MM.1S (cell line): Measurements from ENCODE around the gene TTLL10.

Source experiments
- DNase-seq: peaks from one replicate; pipeline ENCODE4 v3.0.0-alpha.2; 2015
- H2AFZ ChIP-seq: fragments of 300-600 bp; sonication (generic); 2 replicates; pipeline ENCODE4 v1.6.0; 2016; ENCODE audit warnings: antibody characterized with exemption, low read length
- H3F3A ChIP-seq: fragments of 300-600 bp; sonication (generic); 2 replicates; pipeline ENCODE4 v1.6.1; 2016; ENCODE audit warnings: mild to moderate bottlenecking, antibody characterized with exemption, low read length, moderate library complexity, mixed read lengths; ENCODE audit not compliant: insufficient read depth
- H3K27ac ChIP-seq: fragments of 300-600 bp; sonication (generic); 2 replicates; pipeline ENCODE4 v1.5.1; 2016; ENCODE audit warnings: mild to moderate bottlenecking, low read length
- H3K27me3 ChIP-seq: fragments of 300-600 bp; sonication (generic); replicated peaks from 2 replicates; pipeline ENCODE4 v1.6.0; 2016; ENCODE audit warnings: low read length; ENCODE audit not compliant: insufficient read depth
- H3K36me3 ChIP-seq: fragments of 300-600 bp; sonication (generic); replicated peaks from 2 replicates; pipeline ENCODE4 v1.6.1; 2016; ENCODE audit warnings: mild to moderate bottlenecking, low read length, mixed read lengths; ENCODE audit not compliant: insufficient read depth
- H3K4me1 ChIP-seq: fragments of 300-600 bp; sonication (generic); 2 replicates; pipeline ENCODE4 v1.6.1; 2016; ENCODE audit warnings: low read length, mixed read lengths
- H3K4me2 ChIP-seq: fragments of 300-600 bp; sonication (generic); 2 replicates; pipeline ENCODE4 v1.6.0; 2016; ENCODE audit warnings: low read depth, low read length
- H3K4me3 ChIP-seq: fragments of 300-600 bp; sonication (generic); 2 replicates; pipeline ENCODE4 v1.5.1; 2016; ENCODE audit warnings: low read length, mixed read lengths
- H3K79me2 ChIP-seq: fragments of 300-600 bp; sonication (generic); 2 replicates; pipeline ENCODE4 v1.6.1; 2016; ENCODE audit warnings: mixed run types, low read length, mixed read lengths
- H3K9ac ChIP-seq: fragments of 300-600 bp; sonication (generic); 2 replicates; pipeline ENCODE4 v1.6.1; 2016; ENCODE audit warnings: low read length, mixed read lengths
- H3K9me2 ChIP-seq: fragments of 300-600 bp; sonication (generic); replicated peaks from 2 replicates; pipeline ENCODE4 v1.6.1; 2016; ENCODE audit warnings: mild to moderate bottlenecking, low read length, mixed read lengths; ENCODE audit not compliant: insufficient read depth
- H3K9me3 ChIP-seq: fragments of 300-600 bp; sonication (generic); replicated peaks from 2 replicates; pipeline ENCODE4 v1.6.1; 2016; ENCODE audit warnings: mild to moderate bottlenecking, low read length, mixed read lengths; ENCODE audit not compliant: insufficient read depth
- H4K20me1 ChIP-seq: fragments of 300-600 bp; sonication (generic); 2 replicates; pipeline ENCODE4 v1.6.1; 2016; ENCODE audit warnings: mild to moderate bottlenecking, low read length, moderate library complexity, mixed read lengths; ENCODE audit not compliant: insufficient read depth
- EZH2 ChIP-seq: fragments of 300-600 bp; sonication (generic); optimal IDR thresholded peaks from 2 replicates; pipeline ENCODE3; 2017; ENCODE audit warnings: low read depth, mild to moderate bottlenecking, antibody characterized with exemption, low read length, mixed read lengths
- EZH2phosphoT487 ChIP-seq: fragments of 300-600 bp; sonication (generic); IDR thresholded peaks from 2 replicates; pipeline ENCODE4 v1.6.1; 2018; ENCODE audit warnings: antibody characterized with exemption, low read length
- TF ChIP-seq, protein P1 (sequence below): fragments of 300-600 bp; sonication (generic); IDR thresholded peaks from 2 replicates; pipeline ENCODE4 v1.5.1; 2016; ENCODE audit warnings: antibody characterized with exemption, low read length, mixed read lengths

Gene TTLL10

DNA sequence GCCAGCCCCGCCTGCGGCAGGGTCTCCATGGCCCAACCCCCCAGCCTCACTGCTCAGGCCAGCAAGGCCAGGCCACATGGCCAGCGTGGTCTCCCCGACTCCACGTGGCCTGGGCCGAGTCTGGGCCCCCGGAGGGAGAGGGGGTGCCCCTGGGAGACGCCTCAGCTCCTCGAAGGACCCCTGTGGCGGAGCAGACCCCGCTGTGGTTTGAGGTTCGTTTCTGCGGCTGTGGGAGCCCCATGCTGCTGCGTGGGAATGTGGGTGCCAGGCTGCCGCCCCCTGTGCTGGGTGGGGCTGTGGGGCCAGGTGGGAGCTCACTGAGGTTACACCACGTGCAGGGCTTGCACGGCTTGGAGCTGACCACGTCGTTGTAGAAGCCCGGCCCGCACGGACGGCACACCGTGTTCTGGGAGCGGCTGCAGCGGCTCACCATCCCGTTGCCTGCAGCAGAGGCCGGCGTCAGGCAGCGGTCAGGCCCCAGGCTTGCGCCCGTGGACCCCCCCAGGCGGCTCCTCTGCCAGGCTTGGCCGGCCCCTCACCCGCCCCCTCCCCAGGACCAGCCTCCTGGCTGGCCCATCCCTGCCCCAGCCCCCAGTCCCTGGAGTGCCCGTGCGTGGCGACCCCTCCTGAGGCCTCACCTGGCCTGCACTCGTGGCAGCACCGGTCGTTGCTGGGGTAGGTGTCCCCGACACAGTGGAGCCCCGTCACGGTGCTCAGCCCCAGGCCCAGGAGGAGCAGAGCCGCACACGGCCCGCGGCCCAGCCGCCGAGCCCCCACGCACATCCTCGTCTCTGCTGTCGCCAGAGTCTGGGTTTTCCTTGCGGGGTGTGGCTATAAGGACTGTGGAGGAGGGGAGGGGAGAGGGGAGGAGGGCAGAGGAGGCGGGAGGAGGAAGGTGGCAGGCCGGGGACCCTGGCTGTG is 39.9 kb downstream of the TTLL10 start, which contains the start of gene TNFRSF4:
TNFRSF4 (minus strand) TSS at position 809 of the 921 bp plus-strand sequence; CDS start at position 783, 26 bp downstream.
- no peak within 1 kb of the TSS for H3K4me2 ChIP-seq
- H3K9me2 ChIP-seq = no peaks in the 10 kb centered on the region
- H3K27me3 ChIP-seq = peaks cover 38% of the 10 kb centered on the region
- H3K9ac ChIP-seq = no peak within 1 kb of the TSS
- no peak within 1 kb of the TSS for H2AFZ ChIP-seq
- no peaks in the 10 kb centered on the region for H3K9me3 ChIP-seq
- no peaks in the 10 kb centered on the region for H3K36me3 ChIP-seq
- H3K79me2 ChIP-seq = no peaks in the 10 kb centered on the region
- no peak within 1 kb of the TSS for H3K27ac ChIP-seq
- no peak within 1 kb of the TSS for H3K4me3 ChIP-seq
- TF ChIP-seq, protein P1, sequence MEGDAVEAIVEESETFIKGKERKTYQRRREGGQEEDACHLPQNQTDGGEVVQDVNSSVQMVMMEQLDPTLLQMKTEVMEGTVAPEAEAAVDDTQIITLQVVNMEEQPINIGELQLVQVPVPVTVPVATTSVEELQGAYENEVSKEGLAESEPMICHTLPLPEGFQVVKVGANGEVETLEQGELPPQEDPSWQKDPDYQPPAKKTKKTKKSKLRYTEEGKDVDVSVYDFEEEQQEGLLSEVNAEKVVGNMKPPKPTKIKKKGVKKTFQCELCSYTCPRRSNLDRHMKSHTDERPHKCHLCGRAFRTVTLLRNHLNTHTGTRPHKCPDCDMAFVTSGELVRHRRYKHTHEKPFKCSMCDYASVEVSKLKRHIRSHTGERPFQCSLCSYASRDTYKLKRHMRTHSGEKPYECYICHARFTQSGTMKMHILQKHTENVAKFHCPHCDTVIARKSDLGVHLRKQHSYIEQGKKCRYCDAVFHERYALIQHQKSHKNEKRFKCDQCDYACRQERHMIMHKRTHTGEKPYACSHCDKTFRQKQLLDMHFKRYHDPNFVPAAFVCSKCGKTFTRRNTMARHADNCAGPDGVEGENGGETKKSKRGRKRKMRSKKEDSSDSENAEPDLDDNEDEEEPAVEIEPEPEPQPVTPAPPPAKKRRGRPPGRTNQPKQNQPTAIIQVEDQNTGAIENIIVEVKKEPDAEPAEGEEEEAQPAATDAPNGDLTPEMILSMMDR = no peak
- TF ChIP-seq EZH2 (no peak), EZH2phosphoT487 (no peak)
- H3K4me1 ChIP-seq = no peaks in the 10 kb centered on the region
- no peak for DNase-seq
- H4K20me1 ChIP-seq = no peaks in the 10 kb centered on the region
- 0 out of 2 replicates have a peak, but pooled peaks cover 2% of the 10 kb centered on the region for H3F3A ChIP-seq

DNA sequence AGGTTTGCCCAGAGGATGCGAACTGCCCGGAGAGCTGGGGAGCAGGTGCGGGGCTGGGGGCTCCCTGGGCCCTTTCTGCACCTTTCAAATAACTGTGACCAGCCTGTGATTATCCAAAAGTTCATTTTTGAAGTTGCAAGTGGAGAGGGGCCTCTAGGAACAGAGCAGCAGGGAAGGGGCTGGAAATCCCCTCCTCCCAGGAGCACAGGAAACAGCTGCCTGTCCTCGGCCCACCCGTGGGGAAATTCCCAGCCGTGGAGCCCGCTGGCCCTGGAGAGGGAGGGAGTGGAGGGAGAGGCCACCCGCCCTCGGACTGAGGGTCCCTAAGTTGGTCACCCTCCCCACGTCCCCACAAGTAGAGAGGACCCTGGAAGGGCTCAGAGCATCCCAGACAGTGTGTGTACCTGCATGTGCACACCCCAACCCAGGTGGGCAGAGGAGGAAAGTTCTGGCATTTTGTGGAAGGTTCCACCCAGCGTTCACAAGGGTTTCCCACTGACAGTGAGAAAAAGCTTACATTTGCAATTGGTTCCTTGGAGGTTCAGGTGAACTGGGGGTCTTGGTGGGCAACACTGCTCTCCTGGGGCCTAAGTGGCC is 41.5 kb downstream of the TTLL10 start:
- no peak overlapping the region for H3K9ac ChIP-seq
- H4K20me1 ChIP-seq = no peaks in the 10 kb centered on the region
- H3K36me3 ChIP-seq = no peaks in the 10 kb centered on the region

DNA sequence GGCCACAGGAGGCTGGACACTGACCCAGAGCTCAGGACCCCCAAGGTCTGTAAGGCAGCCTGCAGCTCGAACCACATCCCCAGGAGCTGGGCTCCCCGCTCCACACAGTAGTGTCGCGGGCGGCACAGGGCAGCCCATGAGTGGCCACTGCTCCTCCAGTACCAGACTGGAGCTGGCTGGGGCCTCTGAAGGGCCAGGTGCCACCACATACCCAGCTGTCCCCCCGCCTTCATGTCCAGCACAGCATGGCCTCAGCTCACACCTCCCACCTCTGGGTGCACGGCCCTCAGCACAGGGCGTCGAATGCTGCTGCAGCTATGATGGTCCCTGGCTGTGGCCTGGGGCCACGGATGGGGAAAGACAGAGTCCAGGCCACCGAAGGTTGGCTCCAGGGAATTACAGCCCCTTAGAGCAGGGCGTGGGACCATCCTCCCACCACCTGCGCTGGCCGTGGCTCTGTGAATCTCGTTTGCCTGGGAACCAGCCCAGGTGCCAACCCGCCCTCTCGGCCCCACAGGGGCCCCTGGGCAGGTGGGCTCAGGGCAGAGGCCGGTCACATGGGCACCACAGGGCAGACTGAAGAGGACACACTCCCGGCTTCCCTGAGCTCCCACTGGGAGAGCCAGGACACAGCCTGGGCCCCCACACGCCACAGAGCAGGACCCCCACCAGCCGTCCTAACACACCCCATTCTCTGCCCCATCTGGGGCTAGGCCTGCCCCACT is 42.4 kb downstream of the TTLL10 start:
- no peak for TF ChIP-seq EZH2phosphoT487
- TF ChIP-seq, protein P1 = no peak
- peaks cover 15% of the 10 kb centered on the region for H3K27me3 ChIP-seq
- no peaks in the 10 kb centered on the region for H4K20me1 ChIP-seq
- no peaks in the 10 kb centered on the region for H3K9me2 ChIP-seq
- no peak overlapping the region for H3K27ac ChIP-seq
- no peak overlapping the region for H3K9ac ChIP-seq
- no peaks in the 10 kb centered on the region for H3K36me3 ChIP-seq
- H3F3A ChIP-seq = 0 out of 2 replicates have a peak, but pooled peaks cover 2% of the 10 kb centered on the region
- H3K9me3 ChIP-seq = no peaks in the 10 kb centered on the region
- no peak for DNase-seq
- no peaks in the 10 kb centered on the region for H3K79me2 ChIP-seq
- H3K4me2 ChIP-seq = no peak overlapping the region
- no peak overlapping the region for H3K4me3 ChIP-seq
- H2AFZ ChIP-seq = no peak overlapping the region
- no peaks in the 10 kb centered on the region for H3K4me1 ChIP-seq

More for the DNA sequence above, 41.5 kb downstream of the TTLL10 start:
- Histone ChIP-seq H3F3A (0 out of 2 replicates have a peak, but pooled peaks cover 2% of the 10 kb centered on the region), H3K9me2 (no peaks in the 10 kb centered on the region), H3K9me3 (no peaks in the 10 kb centered on the region), H2AFZ (no peak overlapping the region), H3K4me1 (no peaks in the 10 kb centered on the region), H3K4me3 (no peak overlapping the region), H3K79me2 (no peaks in the 10 kb centered on the region), H3K4me2 (no peak overlapping the region), H3K27me3 (peaks cover 24% of the 10 kb centered on the region), H3K27ac (no peak overlapping the region)
- TF ChIP-seq EZH2phosphoT487 = no peak
- TF ChIP-seq EZH2 = no peak
- TF ChIP-seq, protein P1 = no peak
- no peak for DNase-seq
